GM12892 (cell line): ENCODE data around the gene PIM3.

ENCODE experiments used
- POLR2A ChIP-seq: IDR thresholded peaks from 2 replicates; pipeline ENCODE4 v1.6.1; 2011; ENCODE audit warnings: low read depth, low read length, control low read depth
- POLR2AphosphoS5 ChIP-seq: IDR thresholded peaks from 2 replicates; pipeline ENCODE4 v1.6.1; 2011; ENCODE audit warnings: low read depth, low read length, control low read depth
- TAF1 ChIP-seq: IDR thresholded peaks from 2 replicates; pipeline ENCODE4 v1.6.1; 2011; ENCODE audit warnings: low read depth, mild to moderate bottlenecking, control low read depth, low read length, borderline replicate concordance

- TF ChIP-seq POLR2AphosphoS5, result no peak
- TF ChIP-seq POLR2A, result no peak
- no peak for TF ChIP-seq TAF1
Observed at GRCh38 chr22:50011447-50012210, 51.1 kb downstream of the PIM3 start.
